ENCODE measurements around the gene BRCA1. TPM values are rescaled to one million over a fixed set of nuclear protein-coding genes. Genes with fewer than 3 reads are reported as not detected.

BRCA1 gene
- total RNA-seq, 1 donor from 2014 or later, result 3.4 TPM

GRCh38 chr17:43016216-43016615 lies 108.9 kb downstream of the BRCA1 start:
- H3K36me3 ChIP-seq (ENCODE audit: control insufficient read depth, insufficient read depth, low read length), result peaks cover 18% of the 10 kb centered on the region
- H3K4me3 ChIP-seq (ENCODE audit: low read depth, low read length), result no peak overlapping the region
- DNase-seq (ENCODE audit: low read depth) (no peak), FAIRE-seq (no peak)
- no peaks in the 10 kb centered on the region for H3K27me3 ChIP-seq (ENCODE audit: control insufficient read depth, insufficient read depth, low read length)
- no peak for TF ChIP-seq CTCF (IDR thresholded peaks at IDR 0.05; ENCODE audit: insufficient read depth, low read length, severe bottlenecking)

GRCh38 chr17:43015579-43015978 lies 109.6 kb downstream of the BRCA1 start:
- H3K4me3 ChIP-seq (ENCODE audit: low read depth, low read length), result no peak overlapping the region
- FAIRE-seq (no peak), DNase-seq (ENCODE audit: low read depth) (no peak)
- TF ChIP-seq CTCF (IDR thresholded peaks at IDR 0.05; ENCODE audit: insufficient read depth, low read length, severe bottlenecking), result no peak
- peaks cover 18% of the 10 kb centered on the region for H3K36me3 ChIP-seq (ENCODE audit: control insufficient read depth, insufficient read depth, low read length)
- H3K27me3 ChIP-seq (ENCODE audit: control insufficient read depth, insufficient read depth, low read length), result no peaks in the 10 kb centered on the region

GRCh38 chr17:43014649-43015542 lies 110.3 kb downstream of the BRCA1 start:
- no peak for TF ChIP-seq CTCF (IDR thresholded peaks at IDR 0.05; ENCODE audit: insufficient read depth, low read length, severe bottlenecking)
- H3K27me3 ChIP-seq (ENCODE audit: control insufficient read depth, insufficient read depth, low read length), result no peaks in the 10 kb centered on the region
- no peak overlapping the region for H3K4me3 ChIP-seq (ENCODE audit: low read depth, low read length)
- H3K36me3 ChIP-seq (ENCODE audit: control insufficient read depth, insufficient read depth, low read length), result peaks cover 18% of the 10 kb centered on the region
- no peak for DNase-seq (ENCODE audit: low read depth)
- FAIRE-seq, result peak; percentile 55

GRCh38 chr17:43014020-43014648 lies 111.0 kb downstream of the BRCA1 start:
- peaks cover 15% of the 10 kb centered on the region for H3K36me3 ChIP-seq (ENCODE audit: control insufficient read depth, insufficient read depth, low read length)
- no peaks in the 10 kb centered on the region for H3K27me3 ChIP-seq (ENCODE audit: control insufficient read depth, insufficient read depth, low read length)
- H3K4me3 ChIP-seq (ENCODE audit: low read depth, low read length), result no peak overlapping the region
- FAIRE-seq, result peak; percentile 47
- no peak for TF ChIP-seq CTCF (IDR thresholded peaks at IDR 0.05; ENCODE audit: insufficient read depth, low read length, severe bottlenecking)
- no peak for DNase-seq (ENCODE audit: low read depth)

GRCh38 chr17:43013296-43013695 lies 111.9 kb downstream of the BRCA1 start:
- no peak for TF ChIP-seq CTCF (IDR thresholded peaks at IDR 0.05; ENCODE audit: insufficient read depth, low read length, severe bottlenecking)
- H3K27me3 ChIP-seq (ENCODE audit: control insufficient read depth, insufficient read depth, low read length), result no peaks in the 10 kb centered on the region
- peaks cover 12% of the 10 kb centered on the region for H3K36me3 ChIP-seq (ENCODE audit: control insufficient read depth, insufficient read depth, low read length)
- FAIRE-seq, result no peak
- no peak for DNase-seq (ENCODE audit: low read depth)
- H3K4me3 ChIP-seq (ENCODE audit: low read depth, low read length), result no peak overlapping the region

Data from bronchial epithelial cell (primary cell).